PC-3 (cell line): ENCODE measurements around the gene PRKAR1B. TPM values are rescaled to one million over a fixed set of nuclear protein-coding genes. Genes with fewer than 3 reads are reported as not detected.

Experiments
- ATAC-seq: fragments of 200-7000 bp; cut with Tn5 transposase; 2 replicates; pipeline ENCODE4 v1.9.1; 2020; ENCODE audit warnings: mild to moderate bottlenecking, moderate library complexity
- BruUV-seq: library from RNA; stranded (reverse); fragments of 400-500 nt; replicated peaks from 2 replicates; lab custom pipeline; 2021; lab: Mats Ljungman, UMichigan
- CTCF ChIA-PET: fragments of 300-600 bp; sonication (Branson Sonifier 250); formaldehyde crosslinking; loops from one replicate; lab custom pipeline; 2022; ENCODE audit warnings: antibody characterized with exemption; lab: Charles Lee
- POLR2A ChIA-PET: fragments of 300-600 bp; sonication (Branson Sonifier 250); formaldehyde crosslinking; loops from one replicate; lab custom pipeline; 2022; ENCODE audit warnings: antibody characterized with exemption; ENCODE audit not compliant: unreplicated experiment; lab: Charles Lee
- DNase-seq: peaks from one replicate; pipeline ENCODE4 v3.0.0-alpha.2; 2015
- H2AFZ ChIP-seq: fragments of 300-600 bp; sonication (generic); 2 replicates; pipeline ENCODE4 v1.6.0; 2016; ENCODE audit warnings: antibody characterized with exemption, low read length
- H3F3A ChIP-seq: fragments of 300-600 bp; sonication (generic); one replicate; pipeline ENCODE4 v1.6.0; 2017; ENCODE audit warnings: antibody characterized with exemption, low read length, control low read depth, mild to moderate bottlenecking; ENCODE audit not compliant: unreplicated experiment
- H3K27ac ChIP-seq: fragments of 300-600 bp; sonication (generic); 2 replicates; pipeline ENCODE4 v1.5.1; 2016; ENCODE audit warnings: mild to moderate bottlenecking, low read length
- H3K27me3 ChIP-seq: fragments of 300-600 bp; sonication (generic); 2 replicates; pipeline ENCODE4 v1.6.1; 2016; ENCODE audit warnings: low read length, mixed read lengths
- H3K36me3 ChIP-seq: fragments of 300-600 bp; sonication (generic); 2 replicates; pipeline ENCODE4 v1.6.1; 2016; ENCODE audit warnings: low read depth, mixed run types, low read length, mixed read lengths
- H3K4me1 ChIP-seq: fragments of 300-600 bp; sonication (generic); 2 replicates; pipeline ENCODE4 v1.5.1; 2016; ENCODE audit warnings: low read length; ENCODE audit not compliant: insufficient read depth
- H3K4me2 ChIP-seq: fragments of 300-600 bp; sonication (generic); 2 replicates; pipeline ENCODE4 v1.6.0; 2016; ENCODE audit warnings: low read length
- H3K4me3 ChIP-seq: fragments of 300-600 bp; sonication (generic); 2 replicates; pipeline ENCODE4 v1.5.1; 2016; ENCODE audit warnings: mild to moderate bottlenecking, low read length, mixed read lengths
- H3K79me2 ChIP-seq: fragments of 300-600 bp; sonication (generic); 2 replicates; pipeline ENCODE4 v1.6.1; 2017; ENCODE audit warnings: low read length, mixed read lengths
- H3K9ac ChIP-seq: fragments of 300-600 bp; sonication (generic); 2 replicates; pipeline ENCODE4 v1.6.0; 2016; ENCODE audit warnings: mild to moderate bottlenecking, low read length
- H3K9me2 ChIP-seq: fragments of 300-600 bp; sonication (generic); replicated peaks from 2 replicates; pipeline ENCODE4 v1.6.1; 2016; ENCODE audit warnings: mixed run types, low read length, mixed read lengths
- H3K9me3 ChIP-seq: fragments of 300-600 bp; sonication (generic); 2 replicates; pipeline ENCODE4 v1.6.1; 2016; ENCODE audit warnings: low read length, mixed read lengths
- H4K20me1 ChIP-seq: fragments of 300-600 bp; sonication (generic); 2 replicates; pipeline ENCODE4 v1.6.1; 2016; ENCODE audit warnings: low read length, mixed read lengths
- CTCF ChIP-seq: fragments of 300-600 bp; sonication (generic); conservative IDR thresholded peaks from 2 replicates; pipeline ENCODE4 v1.5.1; 2017; ENCODE audit warnings: antibody characterized with exemption, low read depth, mild to moderate bottlenecking, low read length
- EZH2 ChIP-seq: fragments of 300-600 bp; sonication (generic); IDR thresholded peaks from one replicate; pipeline ENCODE4 v1.6.1; 2017; ENCODE audit warnings: antibody characterized with exemption, mild to moderate bottlenecking, low read length; ENCODE audit not compliant: unreplicated experiment
- EZH2phosphoT487 ChIP-seq: fragments of 300-600 bp; sonication (generic); IDR thresholded peaks from 2 replicates; pipeline ENCODE4 v1.6.1; 2018; ENCODE audit warnings: mild to moderate bottlenecking, antibody characterized with exemption, low read length, borderline replicate concordance
- intact Hi-C: fragments of 100-400 bp; cut with micrococcal nuclease; formaldehyde crosslinking; loops from 2 replicates; pipeline ENCODE4 v1.9.0; 2023
- total RNA-seq: library from RNA; depleted of rRNA; stranded (reverse); fragments of >200 nt; gene quantifications from 2 replicates; pipeline ENCODE4 v1.2.3, GENCODE V29; 2014

Gene PRKAR1B
- total RNA-seq, 1 experiment from 2014 or later: 15.6 TPM

- Histone ChIP-seq H3K27me3 (no peaks in the 10 kb centered on the region), H3K4me3 (no peak overlapping the region), H3K36me3 (peaks cover 31% of the 10 kb centered on the region), H3K9me3 (no peaks in the 10 kb centered on the region), H3K9me2 (no peaks in the 10 kb centered on the region), H3K9ac (no peak overlapping the region), H4K20me1 (no peaks in the 10 kb centered on the region), H3K79me2 (peaks cover 90% of the 10 kb centered on the region), H3K27ac (no peak overlapping the region), H3F3A (no peaks in the 10 kb centered on the region), H2AFZ (no peak overlapping the region), H3K4me2 (no peak overlapping the region), H3K4me1 (peaks cover 26% of the 10 kb centered on the region)
- no peak for DNase-seq
- intact Hi-C loops: no loop called here
- POLR2A ChIA-PET: interaction anchor here (0.6 kb wide), 1 partner anchor 82 kb away, joined by 3 read pairs; no protein-coding TSS in a partner anchor
- no TSS peak for BruUV-seq
- TF ChIP-seq CTCF (no peak), EZH2phosphoT487 (no peak), EZH2 (no peak)
- CTCF ChIA-PET: no interaction called here
- ATAC-seq: no peak
These were observed 3.7 kb upstream of the PRKAR1B start for GRCh38 chr7:730501-731439.

- Histone ChIP-seq H3K9me2 (no peaks in the 10 kb centered on the region), H3K27me3 (no peaks in the 10 kb centered on the region), H3K4me2 (no peak overlapping the region), H4K20me1 (no peaks in the 10 kb centered on the region), H3F3A (no peaks in the 10 kb centered on the region), H3K79me2 (peaks cover 88% of the 10 kb centered on the region), H3K4me3 (no peak overlapping the region), H3K4me1 (peaks cover 32% of the 10 kb centered on the region), H3K9ac (no peak overlapping the region), H3K27ac (no peak overlapping the region), H2AFZ (no peak overlapping the region), H3K9me3 (0 out of 2 replicates have a peak, but pooled peaks cover 3% of the 10 kb centered on the region), H3K36me3 (peaks cover 30% of the 10 kb centered on the region)
- ATAC-seq (no peak), DNase-seq (no peak)
- CTCF ChIA-PET: no interaction called here
- POLR2A ChIA-PET: no interaction called here
- BruUV-seq: no TSS peak
- intact Hi-C loops: loop anchor here (5.0 kb wide), 1 partner anchor 212 kb away; the partner anchor contains the start of gene PDGFA
- TF ChIP-seq CTCF (no peak), EZH2phosphoT487 (no peak), EZH2 (no peak)
These were observed 2.3 kb upstream of the PRKAR1B start for GRCh38 chr7:729140-730000.
